ENCODE data around the gene ADAMTSL5. TPM values are rescaled to one million over a fixed set of nuclear protein-coding genes. Genes with fewer than 3 reads are reported as not detected.

The ADAMTSL5 gene
- total and polyA plus RNA-seq, 2 of the 13 experiments (the other 11 are each of a cell fraction or from before 2014, with no cell fraction given), result 0.60 to 2.7 TPM

DNA sequence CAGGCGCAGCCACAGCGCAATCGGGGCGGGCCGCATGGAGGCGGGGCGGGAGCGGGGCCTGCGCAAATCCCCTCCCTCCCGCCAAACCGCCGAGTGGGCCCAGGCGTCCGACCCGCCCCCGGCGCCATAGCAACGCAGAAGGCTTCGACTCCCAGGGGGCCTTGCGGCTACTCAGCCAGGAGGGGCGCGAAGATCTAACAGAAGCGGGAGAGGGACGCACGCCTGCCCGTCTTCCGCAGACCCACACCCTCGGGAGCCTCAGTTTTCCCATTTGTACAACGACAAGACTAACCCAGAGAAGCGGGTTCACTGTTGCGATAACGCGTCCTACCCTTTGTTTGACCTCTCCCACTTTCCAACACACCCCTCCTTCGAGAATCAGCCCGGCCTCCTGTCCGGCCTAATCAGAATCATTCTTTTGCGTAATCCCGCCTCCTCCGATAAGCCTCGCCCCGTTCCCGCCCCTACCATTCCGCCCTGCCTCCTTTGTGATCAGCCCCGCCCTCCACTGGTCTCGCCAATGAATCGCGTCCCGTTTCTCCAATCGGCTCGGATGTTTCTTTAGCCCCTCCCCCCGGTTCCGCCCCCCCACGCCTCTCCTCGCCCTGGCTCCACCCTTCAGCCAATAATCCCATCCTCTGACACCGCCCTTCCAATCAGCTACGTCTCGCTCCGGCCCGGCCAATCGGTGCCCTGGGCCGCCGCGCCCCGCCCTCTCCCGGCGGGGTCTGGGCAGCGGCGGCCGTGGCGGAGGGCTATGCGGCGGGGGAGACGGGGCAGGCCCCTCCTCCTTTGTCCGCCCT, 22.3 kb downstream of the ADAMTSL5 start, which contains the start of gene PCSK4 (continued):
- TF ChIP-seq, protein P1, sequence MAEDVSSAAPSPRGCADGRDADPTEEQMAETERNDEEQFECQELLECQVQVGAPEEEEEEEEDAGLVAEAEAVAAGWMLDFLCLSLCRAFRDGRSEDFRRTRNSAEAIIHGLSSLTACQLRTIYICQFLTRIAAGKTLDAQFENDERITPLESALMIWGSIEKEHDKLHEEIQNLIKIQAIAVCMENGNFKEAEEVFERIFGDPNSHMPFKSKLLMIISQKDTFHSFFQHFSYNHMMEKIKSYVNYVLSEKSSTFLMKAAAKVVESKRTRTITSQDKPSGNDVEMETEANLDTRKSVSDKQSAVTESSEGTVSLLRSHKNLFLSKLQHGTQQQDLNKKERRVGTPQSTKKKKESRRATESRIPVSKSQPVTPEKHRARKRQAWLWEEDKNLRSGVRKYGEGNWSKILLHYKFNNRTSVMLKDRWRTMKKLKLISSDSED (CRISPR knock-in tag; IDR thresholded peaks at IDR 0.05), result no peak
- TF ChIP-seq, protein P2, sequence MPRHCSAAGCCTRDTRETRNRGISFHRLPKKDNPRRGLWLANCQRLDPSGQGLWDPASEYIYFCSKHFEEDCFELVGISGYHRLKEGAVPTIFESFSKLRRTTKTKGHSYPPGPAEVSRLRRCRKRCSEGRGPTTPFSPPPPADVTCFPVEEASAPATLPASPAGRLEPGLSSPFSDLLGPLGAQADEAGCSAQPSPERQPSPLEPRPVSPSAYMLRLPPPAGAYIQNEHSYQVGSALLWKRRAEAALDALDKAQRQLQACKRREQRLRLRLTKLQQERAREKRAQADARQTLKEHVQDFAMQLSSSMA (CRISPR knock-in tag; IDR thresholded peaks at IDR 0.05), result no peak
- TF ChIP-seq ZNF557 (CRISPR knock-in tag; IDR thresholded peaks at IDR 0.05) (no peak), NR3C1 (CRISPR knock-in tag; IDR thresholded peaks at IDR 0.05) (no peak), ARNT2 (CRISPR knock-in tag; IDR thresholded peaks at IDR 0.05; ENCODE audit: low read depth) (peak; percentile 65), ARID5B (CRISPR knock-in tag; IDR thresholded peaks at IDR 0.05) (0 out of 2 replicates have a peak, but pooled peaks have one; percentile 16), ATAD3A (CRISPR knock-in tag; IDR thresholded peaks at IDR 0.05) (no peak), PCBP2 (optimal IDR thresholded peaks at IDR 0.05; ENCODE audit: low read depth, low read length, poor library complexity, severe bottlenecking) (no peak), MNT (IDR thresholded peaks at IDR 0.05) (peak; percentile 28), ETS1 (CRISPR knock-in tag; IDR thresholded peaks at IDR 0.05) (no peak), ZBTB37 (CRISPR knock-in tag; IDR thresholded peaks at IDR 0.05) (no peak), ZNF275 (CRISPR knock-in tag; IDR thresholded peaks at IDR 0.05; ENCODE audit: borderline replicate concordance) (no peak), ZBTB1 (CRISPR knock-in tag; IDR thresholded peaks at IDR 0.05; ENCODE audit: borderline replicate concordance) (no peak), ZNF160 (CRISPR knock-in tag; IDR thresholded peaks at IDR 0.05) (no peak), SIN3B (IDR thresholded peaks at IDR 0.05; ENCODE audit: low read length) (no peak), ARHGAP35 (CRISPR knock-in tag; IDR thresholded peaks at IDR 0.05; ENCODE audit: borderline replicate concordance) (no peak), U2AF1 (optimal IDR thresholded peaks at IDR 0.05; ENCODE audit: low read depth, low read length) (no peak)

Measured in HepG2 (cell line).